ENCODE results near the gene CARMIL1.

CARMIL1 gene

GRCh38 chr6:25645916-25646315 is 366.7 kb downstream of the CARMIL1 start:
- H3K4me1 ChIP-seq (ENCODE audit: control insufficient read depth, insufficient read depth, low read length), result no peaks in the 10 kb centered on the region
- H3K36me3 ChIP-seq (ENCODE audit: control insufficient read depth in 2 of 2, insufficient read depth in 1 of 2, low read length in 2 of 2), result no peaks in the 10 kb centered on the region
- CTCF ChIA-PET, result no interaction called here
- no peaks in the 10 kb centered on the region for H3K9me3 ChIP-seq (ENCODE audit: control insufficient read depth, insufficient read depth, low read depth, low read length)
- no peak overlapping the region for H3K27ac ChIP-seq (ENCODE audit: extremely low read depth, low read depth, low read length)
- POLR2A ChIA-PET, result no interaction called here
- TF ChIP-seq ZNF654 (tag by site-specific recombination; IDR thresholded peaks at IDR 0.05; ENCODE audit: low read depth) (no peak), KLF16 (tag by site-specific recombination; IDR thresholded peaks at IDR 0.05) (no peak), ZNF580 (tag by site-specific recombination; IDR thresholded peaks at IDR 0.05) (no peak), ZNF571 (tag by site-specific recombination; IDR thresholded peaks at IDR 0.05) (no peak), ZBTB17 (tag by site-specific recombination; IDR thresholded peaks at IDR 0.05) (no peak), KLF10 (tag by site-specific recombination; IDR thresholded peaks at IDR 0.05) (no peak), ZSCAN4 (tag by site-specific recombination; IDR thresholded peaks at IDR 0.05) (no peak), ZNF416 (tag by site-specific recombination; IDR thresholded peaks at IDR 0.05) (no peak), ZNF449 (tag by site-specific recombination; IDR thresholded peaks at IDR 0.05) (no peak), ZNF16 (tag by site-specific recombination; IDR thresholded peaks at IDR 0.05; ENCODE audit: low read depth) (no peak), ZNF660 (tag by site-specific recombination; IDR thresholded peaks at IDR 0.05) (no peak), ZNF704 (tag by site-specific recombination; IDR thresholded peaks at IDR 0.05) (no peak), ZNF148 (tag by site-specific recombination; IDR thresholded peaks at IDR 0.05; ENCODE audit: borderline replicate concordance) (no peak), YY2 (tag by site-specific recombination; IDR thresholded peaks at IDR 0.05) (no peak), SALL2 (tag by site-specific recombination; IDR thresholded peaks at IDR 0.05; ENCODE audit: borderline replicate concordance) (no peak), PRDM4 (tag by site-specific recombination; IDR thresholded peaks at IDR 0.05) (no peak)
- no peak overlapping the region for H3K4me3 ChIP-seq (ENCODE audit: low read depth, low read length)

GRCh38 chr6:25649611-25650010 is 370.4 kb downstream of the CARMIL1 start:
- CTCF ChIA-PET, result interaction anchor here (1.0 kb wide), 1 partner anchor 70 kb away, joined by 3 read pairs; no protein-coding TSS in a partner anchor
- POLR2A ChIA-PET, result no interaction called here

More at GRCh38 chr6:25649611-25650010, 370.4 kb downstream of the CARMIL1 start:
- TF ChIP-seq BCL11A (tag by site-specific recombination; IDR thresholded peaks at IDR 0.05; ENCODE audit: low read depth) (no peak), ZSCAN23 (tag by site-specific recombination; IDR thresholded peaks at IDR 0.05) (no peak)
- Histone ChIP-seq H3K4me3 (ENCODE audit: low read depth, low read length) (no peak overlapping the region), H3K36me3 (ENCODE audit: control insufficient read depth in 2 of 2, insufficient read depth in 1 of 2, low read length in 2 of 2) (no peaks in the 10 kb centered on the region), H3K9me3 (ENCODE audit: control insufficient read depth, insufficient read depth, low read depth, low read length) (no peaks in the 10 kb centered on the region), H3K27ac (ENCODE audit: extremely low read depth, low read depth, low read length) (no peak overlapping the region), H3K4me1 (ENCODE audit: control insufficient read depth, insufficient read depth, low read length) (peaks cover 3% of the 10 kb centered on the region; the same call in 1 of the 2 replicates)
